HCT116 (cell line): Measurements from ENCODE around the gene CCDC183. TPM values are rescaled to one million over a fixed set of nuclear protein-coding genes. Genes with fewer than 3 reads are reported as not detected.
"Not testable (repeated sequence)": the region's sequence is repeated elsewhere in the genome, so short reads cannot be mapped to it uniquely, and the experiment has no call there.

ENCODE experiments used
- ATAC-seq: fragments of 200-7000 bp; cut with Tn5 transposase; 2 replicates; pipeline ENCODE4 v1.9.1; 2020; ENCODE audit warnings: mild to moderate bottlenecking, moderate library complexity
- BruUV-seq: library from RNA; stranded (reverse); fragments of 400-500 nt; replicated peaks from 2 replicates; lab custom pipeline; 2021; lab: Mats Ljungman, UMichigan
- CTCF ChIA-PET: fragments of 300-600 bp; sonication (Branson Sonifier 250); formaldehyde crosslinking; loops from one replicate; lab custom pipeline; 2021; ENCODE audit warnings: antibody characterized with exemption; lab: Charles Lee
- POLR2A ChIA-PET: fragments of 300-600, 350-600 bp; sonication (Branson Sonifier 250); formaldehyde crosslinking; loops from one replicate; lab custom pipeline; 2021; ENCODE audit warnings: antibody characterized with exemption; lab: Charles Lee
- RAD21 ChIA-PET, 2 experiments: fragments of 300-600 bp; sonication (Branson Sonifier 250); formaldehyde crosslinking; loops; one replicate each; lab custom pipeline; 2023; ENCODE audit warnings: low total read pairs in 2 of 2; ENCODE audit not compliant: uncharacterized antibody in 2 of 2, unreplicated experiment in 2 of 2, low non-redundant PET in 1 of 2; lab: Charles Lee
- DNase-seq: peaks from one replicate; pipeline ENCODE4 v3.0.0-alpha.2; 2010; ENCODE audit warnings: low read depth, low spot score
- H2AFZ ChIP-seq: fragments of 200-600 bp; shearing (Covaris generic), sonication (generic); 2 replicates; pipeline ENCODE4 v1.6.1; 2017; ENCODE audit warnings: low read depth, mixed run types, mixed read lengths, antibody characterized with exemption, low read length; ENCODE audit not compliant: poor library complexity, severe bottlenecking
- H3K27ac ChIP-seq: 2 replicates; pipeline ENCODE4 v1.5.1; 2012; ENCODE audit warnings: low read depth, low read length
- H3K27me3 ChIP-seq: fragments of 200-600 bp; sonication (generic); 2 replicates; pipeline ENCODE4 v1.6.1; 2016; ENCODE audit warnings: mixed run types, low read length, mixed read lengths; ENCODE audit not compliant: insufficient read depth
- H3K36me3 ChIP-seq, 2 experiments: fragments of 200-500 bp in 1 of 2; fragments of 200-600 bp in 1 of 2; sonication (Bioruptor generic) in 1 of 2; sonication (generic) in 1 of 2; 2 replicates each; pipeline versions ENCODE4 v1.5.1 to v1.6.1; 2014 to 2016; ENCODE audit warnings: low read length in 2 of 2, inconsistent platforms in 1 of 2, mixed read lengths in 1 of 2, mixed run types in 1 of 2; ENCODE audit not compliant: insufficient read depth in 2 of 2, control insufficient read depth in 1 of 2
- H3K4me1 ChIP-seq, 2 experiments: fragments of 200-600 bp in 1 of 2; sonication (generic) in 1 of 2; 2 replicates each; pipeline versions ENCODE4 v1.5.1 to v1.6.1; 2012 to 2017; ENCODE audit warnings: low read length in 2 of 2, inconsistent platforms in 1 of 2, mild to moderate bottlenecking in 1 of 2, mixed read lengths in 1 of 2, mixed run types in 1 of 2, moderate library complexity in 1 of 2; ENCODE audit not compliant: insufficient read depth in 2 of 2, control insufficient read depth in 1 of 2
- H3K4me2 ChIP-seq: fragments of 200-600 bp; sonication (generic); 2 replicates; pipeline ENCODE4 v1.6.1; 2017; ENCODE audit warnings: mixed run types, low read length, mixed read lengths
- H3K4me3 ChIP-seq, 2 experiments: fragments of 200-600 bp in 1 of 2; sonication (generic) in 1 of 2; replicated peaks in 1 of 2; 2 replicates each; pipeline ENCODE4 v1.5.1; 2011 to 2016; ENCODE audit warnings: low read length in 2 of 2, control low read depth in 1 of 2, low read depth in 1 of 2, mild to moderate bottlenecking in 1 of 2, mixed read lengths in 1 of 2, mixed run types in 1 of 2
- H3K79me2 ChIP-seq: fragments of 200-600 bp; sonication (generic); 2 replicates; pipeline ENCODE4 v1.6.1; 2017; ENCODE audit warnings: mild to moderate bottlenecking, mixed run types, low read length, moderate library complexity, mixed read lengths; ENCODE audit not compliant: insufficient read depth
- H3K9ac ChIP-seq: fragments of 200-600 bp; sonication (generic); 2 replicates; pipeline ENCODE4 v1.6.1; 2016; ENCODE audit warnings: low read length, mixed read lengths
- H3K9me2 ChIP-seq: fragments of 200-600 bp; sonication (generic), shearing (Covaris generic); 2 replicates; pipeline ENCODE4 v1.6.1; 2017; ENCODE audit warnings: mixed run types, mild to moderate bottlenecking, moderate library complexity; ENCODE audit not compliant: insufficient read depth
- H3K9me3 ChIP-seq, 2 experiments: fragments of 200-500 bp in 1 of 2; fragments of 200-600 bp in 1 of 2; sonication (Bioruptor generic) in 1 of 2; sonication (generic) in 1 of 2; 2 replicates each; pipeline ENCODE4 v1.6.1; 2014 to 2017; ENCODE audit warnings: low read length in 2 of 2, mixed read lengths in 2 of 2, inconsistent platforms in 1 of 2, low read depth in 1 of 2, mild to moderate bottlenecking in 1 of 2, mixed run types in 1 of 2, moderate library complexity in 1 of 2; ENCODE audit not compliant: control insufficient read depth in 1 of 2, insufficient read depth in 1 of 2
- H4K20me1 ChIP-seq: fragments of 200-600 bp; sonication (generic), shearing (Covaris generic); 2 replicates; pipeline ENCODE4 v1.6.1; 2017; ENCODE audit warnings: mixed run types, mild to moderate bottlenecking, moderate library complexity; ENCODE audit not compliant: insufficient read depth
- CBX3 ChIP-seq: IDR thresholded peaks from 2 replicates; pipeline ENCODE4 v1.6.1; 2012; ENCODE audit warnings: low read depth
- CTCF ChIP-seq, 3 experiments: fragments of 200-600 bp in 1 of 3; sonication (generic) in 1 of 3; IDR thresholded peaks in 2 of 3; conservative IDR thresholded peaks in 1 of 3; 2 replicates each; pipeline ENCODE4 v1.5.1; 2012 to 2017; ENCODE audit warnings: low read depth in 2 of 3, low read length in 2 of 3, antibody characterized with exemption in 1 of 3, borderline replicate concordance in 1 of 3, control low read depth in 1 of 3, mild to moderate bottlenecking in 1 of 3, mixed read lengths in 1 of 3, mixed run types in 1 of 3, moderate library complexity in 1 of 3; ENCODE audit not compliant: insufficient read depth in 1 of 3
- EGR1 ChIP-seq: IDR thresholded peaks from 2 replicates; pipeline ENCODE4 v1.6.1; 2012; ENCODE audit warnings: low read depth
- POLR2AphosphoS5 ChIP-seq: IDR thresholded peaks from 2 replicates; pipeline ENCODE4 v1.6.1; 2011; ENCODE audit warnings: mild to moderate bottlenecking, low read depth, low read length, moderate library complexity
- SRF ChIP-seq: IDR thresholded peaks from 2 replicates; pipeline ENCODE4 v1.6.1; 2012; ENCODE audit warnings: low read depth
- ZNF274 ChIP-seq: fragments of 200-500 bp; sonication (Bioruptor generic); IDR thresholded peaks from 2 replicates; pipeline ENCODE4 v1.6.1; 2014; ENCODE audit warnings: mild to moderate bottlenecking, low read depth, low read length, inconsistent platforms
- intact Hi-C: fragments of 100-400 bp; cut with micrococcal nuclease; formaldehyde crosslinking; loops from 2 replicates; pipeline ENCODE4 v1.10.0; 2022
- total RNA-seq: library from RNA; stranded (reverse); gene quantifications from one replicate; pipeline ENCODE4 v1.2.1, GENCODE V29; 2021; ENCODE audit not compliant: unreplicated experiment
- TF ChIP-seq, protein P1 (sequence below): IDR thresholded peaks from 2 replicates; pipeline ENCODE4 v1.6.1; 2012
- TF ChIP-seq, protein P2 (sequence below): IDR thresholded peaks from 2 replicates; pipeline ENCODE4 v1.6.1; 2011; ENCODE audit warnings: mild to moderate bottlenecking, low read length, moderate library complexity; ENCODE audit not compliant: insufficient replicate concordance; ENCODE audit errors: extremely low read depth

The CCDC183 gene
- total RNA-seq, 1 experiment from 2014 or later: 2.8 TPM

DNA sequence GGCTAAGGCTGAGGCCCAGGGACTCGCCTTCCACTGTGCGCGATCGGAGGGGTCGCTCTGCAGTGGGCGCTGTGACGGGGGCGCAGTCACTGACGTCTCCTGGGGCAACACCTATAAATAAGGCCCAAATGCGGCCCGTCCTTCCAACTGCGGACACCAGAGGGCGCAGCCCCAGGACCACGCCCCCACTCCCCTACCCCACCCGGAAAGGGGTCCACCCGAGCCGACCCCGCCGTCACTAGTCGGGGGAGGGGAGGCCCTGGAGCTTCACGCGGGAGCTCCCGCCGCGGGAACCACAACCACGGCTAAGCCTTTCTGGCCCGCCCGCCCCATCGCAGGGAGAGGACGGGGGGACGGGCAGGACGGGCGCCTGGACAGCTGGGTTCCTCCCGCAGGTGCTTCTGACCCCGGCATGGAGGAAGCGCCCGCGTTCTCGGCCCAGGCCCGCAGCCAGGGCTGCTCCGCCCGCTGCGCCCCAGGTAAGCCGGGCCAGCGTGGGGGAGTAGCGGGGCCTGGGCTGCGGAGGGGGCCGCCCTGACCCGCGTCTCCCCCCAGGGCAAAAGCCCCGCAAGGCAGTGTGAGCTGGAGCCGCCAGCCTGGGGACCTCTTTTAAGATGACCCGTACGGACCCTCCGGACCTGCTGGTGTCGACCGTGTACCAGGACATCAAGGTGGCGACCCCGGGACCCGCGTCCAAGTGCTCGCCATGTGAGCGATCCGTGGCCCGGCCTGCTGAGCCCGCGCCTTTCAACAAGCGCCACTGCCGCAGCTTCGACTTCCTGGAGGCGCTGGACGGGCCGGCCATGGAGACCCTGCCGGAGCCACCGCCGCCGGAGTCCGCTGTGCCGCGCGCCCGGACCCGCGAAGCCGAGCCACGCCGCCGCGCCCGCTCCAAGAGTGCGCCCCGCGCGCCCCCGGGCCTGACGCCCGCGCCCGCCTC lies 47.9 kb downstream of the CCDC183 start:
- H2AFZ ChIP-seq, POLR2A ChIA-PET, H4K20me1 ChIP-seq, RAD21 ChIA-PET, H3K4me3 ChIP-seq, BruUV-seq, H3K9ac ChIP-seq, H3K79me2 ChIP-seq, H3K36me3 ChIP-seq, H3K9me3 ChIP-seq, H3K9me2 ChIP-seq, H3K27me3 ChIP-seq, DNase-seq: not testable (repeated sequence)
- peak overlapping the region; percentile 68 for H3K4me2 ChIP-seq
- peak in 2 of 3 experiments; percentile 42 to 64; a peak in 4 of 6 replicates for TF ChIP-seq CTCF (IDR thresholded peaks at IDR 0.05 in 2 of 3, conservative IDR thresholded peaks at IDR 0.05 in 1 of 3; ENCODE audit: borderline replicate concordance in 1 of 3, insufficient read depth in 1 of 3, low read depth in 2 of 3, low read length in 2 of 3)
- H3K27ac ChIP-seq: peak overlapping the region; percentile 45; the same call in 1 of the 2 replicates
- CTCF ChIA-PET: interaction anchor here (1.1 kb wide), 1 partner anchor 16 kb away, joined by 4 read pairs; no protein-coding TSS in a partner anchor
- intact Hi-C loops: loop anchor here (5.0 to 10.0 kb wide), 2 partner anchors 101 to 193 kb away; partner anchors contain the start of genes C8G and FBXW5
- peak; percentile 1; the same call in 1 of the 2 replicates for ATAC-seq
- H3K4me1 ChIP-seq: peaks cover 29 to 47% of the 10 kb centered on the region in 2 experiments

DNA sequence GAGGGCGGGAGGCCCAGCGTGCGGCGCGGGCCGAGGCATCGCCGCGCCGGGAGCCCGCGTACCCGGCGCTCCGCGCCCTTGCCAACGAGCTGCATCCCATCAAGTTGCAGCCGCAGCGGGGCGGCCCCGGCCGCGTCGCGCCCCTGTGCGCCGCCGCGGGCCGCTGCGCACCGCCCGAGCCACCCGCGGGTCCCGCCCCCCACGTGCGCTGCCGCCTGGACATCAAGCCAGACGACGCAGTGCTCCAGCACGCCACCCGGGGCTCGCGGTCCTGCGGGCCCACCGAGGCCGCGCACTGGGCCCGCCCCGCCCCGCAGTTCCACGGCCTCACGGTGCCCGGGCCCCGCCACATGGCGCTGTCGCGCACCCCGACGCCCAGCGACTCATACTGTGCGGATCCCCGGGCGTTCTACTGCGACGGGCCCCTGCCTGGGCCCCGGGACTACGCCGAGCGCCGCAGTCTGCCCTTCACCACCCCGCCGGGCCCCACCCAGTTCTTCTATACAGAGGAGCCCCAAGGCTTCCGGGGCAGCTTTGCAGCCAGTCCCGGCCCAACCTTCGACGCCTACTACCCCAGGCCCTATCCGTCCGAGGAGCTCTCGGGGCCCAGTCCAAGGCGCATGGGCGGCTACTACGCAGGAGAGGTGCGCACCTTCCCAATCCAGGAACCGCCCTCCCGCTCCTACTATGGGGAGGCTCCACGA lies 48.8 kb downstream of the CCDC183 start:
- no peak overlapping the region for H2AFZ ChIP-seq
- H3K9me3 ChIP-seq: no peaks in the 10 kb centered on the region
- H3K79me2 ChIP-seq: peaks cover 13% of the 10 kb centered on the region; the same call in 1 of the 2 replicates
- DNase-seq: no peak
- ChIA-PET RAD21 (no interaction called here), CTCF (no interaction called here), POLR2A (no interaction called here)
- no peak overlapping the region for H3K4me3 ChIP-seq
- no TSS peak for BruUV-seq
- no peaks in the 10 kb centered on the region for H4K20me1 ChIP-seq
- no peak for ATAC-seq
- H3K4me2 ChIP-seq: no peak overlapping the region
- no peak overlapping the region for H3K9ac ChIP-seq
- no peaks in the 10 kb centered on the region for H3K27me3 ChIP-seq
- intact Hi-C loops: loop anchor here (5.0 to 10.0 kb wide), 3 partner anchors 100 to 192 kb away; partner anchors contain the start of genes ABCA2, C8G and FBXW5
- peaks cover 30 to 48% of the 10 kb centered on the region in 2 experiments for H3K4me1 ChIP-seq
- H3K9me2 ChIP-seq: no peaks in the 10 kb centered on the region
- no peak overlapping the region for H3K27ac ChIP-seq
- H3K36me3 ChIP-seq: peaks cover 0 to 2% of the 10 kb centered on the region in 2 experiments; a peak in 1 of 4 replicates
- TF ChIP-seq CBX3: no peak
- TF ChIP-seq, protein P1, sequence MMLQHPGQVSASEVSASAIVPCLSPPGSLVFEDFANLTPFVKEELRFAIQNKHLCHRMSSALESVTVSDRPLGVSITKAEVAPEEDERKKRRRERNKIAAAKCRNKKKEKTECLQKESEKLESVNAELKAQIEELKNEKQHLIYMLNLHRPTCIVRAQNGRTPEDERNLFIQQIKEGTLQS: no peak
- TF ChIP-seq SRF: no peak
- no peak for TF ChIP-seq EGR1
- TF ChIP-seq, protein P2, sequence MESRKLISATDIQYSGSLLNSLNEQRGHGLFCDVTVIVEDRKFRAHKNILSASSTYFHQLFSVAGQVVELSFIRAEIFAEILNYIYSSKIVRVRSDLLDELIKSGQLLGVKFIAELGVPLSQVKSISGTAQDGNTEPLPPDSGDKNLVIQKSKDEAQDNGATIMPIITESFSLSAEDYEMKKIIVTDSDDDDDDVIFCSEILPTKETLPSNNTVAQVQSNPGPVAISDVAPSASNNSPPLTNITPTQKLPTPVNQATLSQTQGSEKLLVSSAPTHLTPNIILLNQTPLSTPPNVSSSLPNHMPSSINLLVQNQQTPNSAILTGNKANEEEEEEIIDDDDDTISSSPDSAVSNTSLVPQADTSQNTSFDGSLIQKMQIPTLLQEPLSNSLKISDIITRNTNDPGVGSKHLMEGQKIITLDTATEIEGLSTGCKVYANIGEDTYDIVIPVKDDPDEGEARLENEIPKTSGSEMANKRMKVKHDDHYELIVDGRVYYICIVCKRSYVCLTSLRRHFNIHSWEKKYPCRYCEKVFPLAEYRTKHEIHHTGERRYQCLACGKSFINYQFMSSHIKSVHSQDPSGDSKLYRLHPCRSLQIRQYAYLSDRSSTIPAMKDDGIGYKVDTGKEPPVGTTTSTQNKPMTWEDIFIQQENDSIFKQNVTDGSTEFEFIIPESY: no peak
- TF ChIP-seq ZNF274: no peak
- no peak for TF ChIP-seq POLR2AphosphoS5
